ENCODE data around the gene LOXL1. TPM values are rescaled to one million over a fixed set of nuclear protein-coding genes. Genes with fewer than 3 reads are reported as not detected.

The LOXL1 gene
- total and polyA plus RNA-seq, 7 donors = 3.0 to 27.7 (median 9.7) TPM; not detected in 1

DNA sequence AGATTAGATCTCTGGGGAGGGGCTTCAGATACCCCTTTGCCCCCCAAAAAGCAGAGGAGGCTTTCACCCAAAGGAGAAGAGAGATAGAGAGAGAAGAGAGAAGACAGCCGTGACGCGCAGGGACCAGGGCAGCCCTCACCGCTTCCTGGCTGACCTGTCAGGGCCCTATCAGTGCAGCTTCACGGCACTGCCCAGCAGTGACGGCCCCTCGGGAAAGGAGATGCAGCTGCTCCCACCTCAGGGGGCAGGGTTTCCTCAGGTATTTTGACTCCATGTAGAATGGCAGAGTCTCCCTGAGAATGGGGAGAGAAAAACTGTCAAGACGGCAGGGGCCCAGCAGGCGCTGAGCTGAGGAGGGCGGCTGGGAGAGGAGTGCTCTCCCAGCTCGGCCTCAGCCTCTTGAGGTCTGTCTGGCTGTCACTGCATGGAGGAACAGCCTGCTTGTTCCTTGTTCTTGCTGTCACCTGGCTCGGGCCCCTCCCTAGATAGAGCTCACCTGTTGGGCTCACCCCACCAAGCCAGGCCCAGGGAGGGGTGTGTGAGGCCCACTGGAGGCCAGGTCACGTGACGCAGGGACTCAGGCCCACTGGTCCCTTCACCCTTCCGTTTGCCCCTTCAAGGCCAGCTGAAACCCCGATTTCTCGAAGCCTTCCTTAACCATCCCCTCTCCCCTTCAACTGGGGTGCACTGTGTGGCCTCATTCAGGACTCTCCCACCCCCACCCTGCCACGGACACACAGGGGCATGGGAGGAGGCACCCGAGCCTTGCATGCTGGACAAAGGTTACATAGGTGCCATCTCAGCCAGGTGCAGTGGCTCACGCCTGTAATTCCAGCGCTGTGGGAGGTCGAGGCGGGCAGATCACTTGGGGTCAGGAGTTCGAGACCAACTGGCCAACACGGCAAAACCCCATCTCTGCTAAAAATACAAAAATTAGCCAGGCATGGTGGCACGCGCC, 28.2 kb downstream of the LOXL1 start:
- Histone ChIP-seq H3K27me3 (no peaks in the 10 kb centered on the region), H3K4me1 (peaks cover 0 to 23% (median 18%) of the 10 kb centered on the region in 4 donors), H3K9me3 (no peaks in the 10 kb centered on the region), H3K36me3 (peaks cover 0 to 3% (median 0%) of the 10 kb centered on the region in 4 donors), H3K4me3 (no peak overlapping the region), H3K27ac (no peak overlapping the region)
- WGBS, 2 donors = 77 to 88% methylated on average over 27 of the region's 27 CpGs
- no peak for TF ChIP-seq POLR2AphosphoS5 (IDR thresholded peaks at IDR 0.05)
- TF ChIP-seq EP300 (IDR thresholded peaks at IDR 0.05) = no peak
- TF ChIP-seq CTCF (IDR thresholded peaks at IDR 0.05) = no peak
- no peak for TF ChIP-seq POLR2A (IDR thresholded peaks at IDR 0.05)
- intact Hi-C loops (cut with DNase I) = no loop called here
- peak; percentile 58 for DNase-seq

DNA sequence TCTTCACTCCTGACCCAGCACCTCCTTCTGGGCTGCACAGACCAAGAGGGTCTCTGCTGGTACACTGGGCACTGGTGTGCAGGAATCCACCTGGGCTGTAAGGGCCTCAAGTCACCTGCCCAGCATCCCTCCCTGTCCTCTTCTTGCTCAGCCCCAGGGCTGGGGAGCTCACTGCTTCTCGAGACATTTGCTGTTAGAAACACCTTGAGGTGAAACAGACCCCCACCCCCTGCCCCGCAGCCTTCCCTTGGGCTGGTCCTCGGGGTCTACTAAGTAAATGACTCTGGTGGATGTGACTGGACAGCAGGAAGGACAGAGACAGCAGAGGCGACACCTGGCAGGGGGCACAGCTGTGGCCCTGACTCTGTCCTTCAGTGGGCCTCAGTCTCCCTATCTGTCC, 29.1 kb downstream of the LOXL1 start:
- Histone ChIP-seq H3K4me3 (no peak overlapping the region), H3K9me3 (no peaks in the 10 kb centered on the region), H3K4me1 (peaks cover 0 to 23% (median 18%) of the 10 kb centered on the region in 4 donors), H3K36me3 (peaks cover 0 to 3% (median 0%) of the 10 kb centered on the region in 4 donors), H3K27ac (no peak overlapping the region), H3K27me3 (no peaks in the 10 kb centered on the region)
- DNase-seq = peak; percentile 48
- WGBS, 2 donors = 86 to 90% methylated on average over 4 of the region's 4 CpGs
- TF ChIP-seq POLR2A (IDR thresholded peaks at IDR 0.05) = no peak
- no peak for TF ChIP-seq CTCF (IDR thresholded peaks at IDR 0.05)
- TF ChIP-seq POLR2AphosphoS5 (IDR thresholded peaks at IDR 0.05) = no peak
- TF ChIP-seq EP300 (IDR thresholded peaks at IDR 0.05) = no peak
- intact Hi-C loops (cut with DNase I) = no loop called here

DNA sequence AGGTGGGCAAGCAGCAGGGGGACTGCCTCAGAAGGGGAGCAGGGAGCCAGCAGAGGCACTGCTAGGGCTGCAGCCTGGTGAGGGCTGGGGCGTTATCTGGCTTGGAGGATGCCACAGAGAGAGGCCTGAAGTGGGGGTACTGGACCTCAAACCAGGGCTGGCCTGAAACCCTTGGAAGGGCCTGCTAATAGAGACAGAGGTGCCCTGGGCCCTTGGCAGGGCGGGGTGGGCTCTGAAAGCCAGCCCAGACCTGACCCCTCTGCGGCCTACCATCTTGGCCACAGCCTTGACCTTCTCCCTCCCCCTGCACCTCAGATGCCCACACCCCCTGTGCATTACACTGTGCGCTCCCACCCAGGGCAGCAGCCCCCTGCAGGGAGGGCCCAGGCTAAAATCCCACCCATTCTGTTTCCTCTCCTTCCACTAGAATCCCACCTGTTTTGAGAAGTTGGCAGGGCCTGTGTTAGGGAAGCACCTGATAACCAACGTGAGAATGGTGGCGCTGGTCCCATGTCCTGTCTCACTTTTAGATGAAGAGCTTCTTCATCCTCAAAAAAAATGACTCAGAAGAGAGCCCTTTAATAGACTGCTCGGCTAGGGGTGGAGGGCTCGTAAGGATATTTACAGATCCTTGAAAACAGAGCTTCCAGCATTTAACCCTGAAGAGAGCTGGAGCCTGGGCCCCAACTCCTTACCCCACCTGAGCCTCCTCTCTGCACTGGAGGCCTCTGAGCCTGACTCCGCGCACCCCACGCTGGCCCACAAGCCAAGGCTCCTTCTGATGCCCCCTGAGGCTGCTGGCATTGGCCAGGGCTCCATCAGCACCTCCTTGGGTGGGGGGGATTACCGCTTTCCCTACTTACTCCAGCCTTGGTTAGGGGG, 29.8 kb downstream of the LOXL1 start:
- peak overlapping the region in 1 of 4 donors; percentile 13 for H3K27ac ChIP-seq
- H3K27me3 ChIP-seq = no peaks in the 10 kb centered on the region
- WGBS, 2 donors = 83 to 87% methylated on average over 12 of the region's 12 CpGs
- no peak for TF ChIP-seq EP300 (IDR thresholded peaks at IDR 0.05)
- no peak for TF ChIP-seq POLR2A (IDR thresholded peaks at IDR 0.05)
- DNase-seq = peak; percentile 40
- peaks cover 0 to 16% (median 12%) of the 10 kb centered on the region in 4 donors for H3K4me1 ChIP-seq
- H3K4me3 ChIP-seq = no peak overlapping the region
- H3K9me3 ChIP-seq = no peaks in the 10 kb centered on the region
- H3K36me3 ChIP-seq = peaks cover 0 to 3% (median 0%) of the 10 kb centered on the region in 4 donors
- intact Hi-C loops (cut with DNase I) = no loop called here

DNA sequence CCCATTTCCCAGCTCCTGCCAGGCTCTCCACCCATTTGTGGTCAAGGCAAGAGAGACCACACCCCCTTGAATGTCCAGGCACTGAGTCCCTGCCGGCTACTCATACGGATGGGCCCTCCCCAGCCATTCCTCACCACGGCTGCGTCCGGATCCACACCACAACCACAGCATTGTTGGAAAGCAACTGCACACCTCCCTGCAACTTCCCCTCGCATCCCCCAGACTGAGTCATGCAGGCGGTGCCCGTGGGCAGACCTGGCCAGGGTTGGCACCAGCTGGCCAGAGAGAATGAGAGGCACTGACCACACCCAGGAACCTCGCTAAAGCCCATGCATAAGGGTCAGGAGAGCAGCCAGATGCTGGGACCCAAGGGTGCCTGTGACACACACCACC, 30.5 kb downstream of the LOXL1 start:
- peaks cover 0 to 11% (median 7%) of the 10 kb centered on the region in 4 donors for H3K4me1 ChIP-seq
- no peak overlapping the region for H3K27ac ChIP-seq
- TF ChIP-seq POLR2AphosphoS5 (IDR thresholded peaks at IDR 0.05) (peak in 1 of 4 donors; percentile 29), CTCF (IDR thresholded peaks at IDR 0.05) (no peak)
- H3K27me3 ChIP-seq = no peaks in the 10 kb centered on the region
- no peak overlapping the region for H3K4me3 ChIP-seq
- DNase-seq = peak; percentile 66
- H3K36me3 ChIP-seq = peaks cover 0 to 3% (median 0%) of the 10 kb centered on the region in 4 donors
- intact Hi-C loops (cut with DNase I) = no loop called here
- 36 to 43% methylated on average over 9 of the region's 9 CpGs for WGBS, 2 donors
- no peaks in the 10 kb centered on the region for H3K9me3 ChIP-seq

DNA sequence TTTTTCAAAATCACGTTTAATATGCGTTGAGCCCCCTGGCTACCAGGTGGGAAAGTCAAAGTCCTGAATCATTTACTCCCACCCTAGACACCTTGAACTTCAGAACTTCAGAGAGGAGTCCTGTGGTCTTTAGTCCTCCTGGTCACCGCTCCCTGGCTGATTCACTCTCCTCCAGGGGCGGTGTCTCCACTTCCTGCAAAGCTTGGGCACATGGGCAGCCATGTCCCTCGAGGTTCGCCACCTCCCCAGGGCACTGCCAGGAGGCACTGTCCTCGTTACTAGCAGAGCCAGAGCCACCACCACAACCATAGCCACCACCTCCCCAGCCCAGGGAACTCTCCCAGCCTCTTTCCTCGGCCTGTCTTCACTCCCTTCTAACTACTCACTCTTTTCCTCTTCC, 31.0 kb downstream of the LOXL1 start:
- intact Hi-C loops (cut with DNase I) = no loop called here
- no peak overlapping the region for H3K27ac ChIP-seq
- peaks cover 0 to 3% (median 0%) of the 10 kb centered on the region in 4 donors for H3K36me3 ChIP-seq
- no peaks in the 10 kb centered on the region for H3K9me3 ChIP-seq
- TF ChIP-seq EP300 (IDR thresholded peaks at IDR 0.05) (no peak), POLR2A (IDR thresholded peaks at IDR 0.05) (no peak), CTCF (IDR thresholded peaks at IDR 0.05) (no peak), POLR2AphosphoS5 (IDR thresholded peaks at IDR 0.05) (no peak)
- peaks cover 0 to 5% (median 1%) of the 10 kb centered on the region in 4 donors for H3K4me1 ChIP-seq
- 68 to 74% methylated on average over 8 of the region's 8 CpGs for WGBS, 2 donors
- DNase-seq = peak; percentile 57
- no peaks in the 10 kb centered on the region for H3K27me3 ChIP-seq
- H3K4me3 ChIP-seq = no peak overlapping the region

Measured in sigmoid colon (tissue), 7 donors.